Parathyroid adenoma (tissue), 2 donors: ENCODE results near the gene CNTN5.

ENCODE experiments used
- H2AFZ ChIP-seq: fragments of 300-600 bp; sonication (generic); one replicate; pipeline ENCODE4 v1.7.0; 2017; ENCODE audit warnings: antibody characterized with exemption, mild to moderate bottlenecking
- H3K27ac ChIP-seq: fragments of 300-600 bp; sonication (generic); one replicate; pipeline ENCODE4 v1.7.0; 2017
- H3K27me3 ChIP-seq: fragments of 300-600 bp; sonication (generic); one replicate; pipeline ENCODE4 v1.7.0; 2017; ENCODE audit warnings: low read length; ENCODE audit not compliant: control insufficient read depth, insufficient read depth
- H3K36me3 ChIP-seq: fragments of 300-600 bp; sonication (generic); one replicate; pipeline ENCODE4 v1.7.0; 2017; ENCODE audit warnings: low read length; ENCODE audit not compliant: control insufficient read depth, insufficient read depth
- H3K4me1 ChIP-seq: fragments of 300-600 bp; sonication (generic); one replicate; pipeline ENCODE4 v1.7.0; 2017; ENCODE audit warnings: control low read depth
- H3K4me2 ChIP-seq: fragments of 300-600 bp; sonication (generic); one replicate; pipeline ENCODE4 v1.7.0; 2017; ENCODE audit warnings: low read length
- H3K4me3 ChIP-seq: fragments of 300-600 bp; sonication (generic); one replicate; pipeline ENCODE4 v1.7.0; 2017; ENCODE audit warnings: low read depth, low read length
- H3K79me2 ChIP-seq: fragments of 300-600 bp; sonication (generic); one replicate; pipeline ENCODE4 v1.7.0; 2017; ENCODE audit warnings: control low read depth
- H3K9ac ChIP-seq: fragments of 300-600 bp; sonication (generic); one replicate; pipeline ENCODE4 v1.7.0; 2017; ENCODE audit warnings: mild to moderate bottlenecking
- H3K9me3 ChIP-seq: fragments of 300-600 bp; sonication (generic); one replicate; pipeline ENCODE4 v1.7.0; 2017; ENCODE audit warnings: low read length; ENCODE audit not compliant: control insufficient read depth
- CTCF ChIP-seq: fragments of 300-600 bp; sonication (generic); IDR thresholded peaks from one replicate; pipeline ENCODE4 v1.7.0; 2017; ENCODE audit warnings: antibody characterized with exemption, mild to moderate bottlenecking
- donor health status: primary hyperparathyroidism.

CNTN5 gene

GRCh38 chr11:99176430-99176829 is 155.7 kb downstream of the CNTN5 start:
- no peaks in the 10 kb centered on the region for H3K4me1 ChIP-seq

GRCh38 chr11:99177446-99177845 is 156.7 kb downstream of the CNTN5 start:
- Histone ChIP-seq H3K9ac (no peak overlapping the region), H3K36me3 (no peaks in the 10 kb centered on the region), H3K9me3 (no peaks in the 10 kb centered on the region), H3K79me2 (no peaks in the 10 kb centered on the region), H3K27ac (no peak overlapping the region), H3K4me1 (no peaks in the 10 kb centered on the region), H3K4me3 (no peak overlapping the region), H3K4me2 (no peak overlapping the region), H2AFZ (no peak overlapping the region), H3K27me3 (no peaks in the 10 kb centered on the region)
- no peak for TF ChIP-seq CTCF

More at GRCh38 chr11:99176430-99176829, 155.7 kb downstream of the CNTN5 start:
- H3K4me3 ChIP-seq: no peak overlapping the region
- no peak overlapping the region for H3K4me2 ChIP-seq
- no peak overlapping the region for H3K9ac ChIP-seq
- no peaks in the 10 kb centered on the region for H3K9me3 ChIP-seq
- no peak overlapping the region for H2AFZ ChIP-seq
- H3K27me3 ChIP-seq: no peaks in the 10 kb centered on the region
- H3K79me2 ChIP-seq: no peaks in the 10 kb centered on the region
- TF ChIP-seq CTCF: no peak
- no peak overlapping the region for H3K27ac ChIP-seq
- no peaks in the 10 kb centered on the region for H3K36me3 ChIP-seq

- TF ChIP-seq CTCF: no peak
- Histone ChIP-seq H3K9ac (no peak overlapping the region), H3K4me1 (no peaks in the 10 kb centered on the region), H3K27ac (no peak overlapping the region), H3K27me3 (no peaks in the 10 kb centered on the region), H3K4me3 (no peak overlapping the region), H3K9me3 (no peaks in the 10 kb centered on the region), H2AFZ (no peak overlapping the region), H3K36me3 (no peaks in the 10 kb centered on the region), H3K4me2 (no peak overlapping the region), H3K79me2 (no peaks in the 10 kb centered on the region)
Observed at GRCh38 chr11:99184146-99184545, 163.4 kb downstream of the CNTN5 start.

- Histone ChIP-seq H3K36me3 (no peaks in the 10 kb centered on the region), H3K9me3 (no peaks in the 10 kb centered on the region), H3K4me2 (no peak overlapping the region), H3K27me3 (no peaks in the 10 kb centered on the region), H3K4me1 (no peaks in the 10 kb centered on the region), H3K9ac (no peak overlapping the region), H3K4me3 (no peak overlapping the region), H3K27ac (no peak overlapping the region), H3K79me2 (no peaks in the 10 kb centered on the region), H2AFZ (no peak overlapping the region)
- TF ChIP-seq CTCF: no peak
Observed at GRCh38 chr11:99188221-99188620, 167.5 kb downstream of the CNTN5 start.

- Histone ChIP-seq H3K27me3 (no peaks in the 10 kb centered on the region), H3K4me1 (no peaks in the 10 kb centered on the region), H3K36me3 (no peaks in the 10 kb centered on the region), H3K9ac (no peak overlapping the region), H3K9me3 (no peaks in the 10 kb centered on the region), H3K79me2 (no peaks in the 10 kb centered on the region), H3K27ac (no peak overlapping the region), H3K4me2 (no peak overlapping the region), H3K4me3 (no peak overlapping the region), H2AFZ (no peak overlapping the region)
- TF ChIP-seq CTCF: no peak
Observed at GRCh38 chr11:99192716-99193115, 172.0 kb downstream of the CNTN5 start.
